ENCODE data around the gene MYO18B.

Gene MYO18B

DNA sequence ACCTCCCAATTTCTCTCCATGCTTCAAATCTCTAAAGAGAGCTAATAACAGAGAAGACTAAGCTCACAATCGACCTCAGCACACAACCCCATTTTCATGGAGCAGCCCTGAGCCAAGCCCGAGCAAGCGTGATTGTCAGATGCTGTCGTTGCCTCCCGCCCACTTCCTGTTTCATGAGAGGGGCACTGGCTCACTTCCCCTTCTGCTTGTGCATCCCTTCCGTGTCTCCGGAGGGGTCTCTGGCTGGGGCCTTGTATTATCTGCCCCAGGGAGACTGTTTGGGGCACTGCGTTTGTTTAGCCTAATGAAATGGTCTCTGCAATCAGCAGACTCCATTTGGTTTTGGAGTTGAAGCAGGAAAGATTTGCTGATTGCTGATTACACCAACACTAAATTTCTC, 246.0 kb downstream of the MYO18B start:
- no peaks in the 10 kb centered on the region for H3K36me3 ChIP-seq (ENCODE audit: low read length)
- peak overlapping the region; percentile 19 for H3K4me2 ChIP-seq (ENCODE audit: low read depth, low read length, poor library complexity, severe bottlenecking)
- H3F3A ChIP-seq (ENCODE audit: insufficient read depth): no peaks in the 10 kb centered on the region
- H4K20me1 ChIP-seq (ENCODE audit: low read depth, low read length): no peaks in the 10 kb centered on the region
- TF ChIP-seq, protein P1, sequence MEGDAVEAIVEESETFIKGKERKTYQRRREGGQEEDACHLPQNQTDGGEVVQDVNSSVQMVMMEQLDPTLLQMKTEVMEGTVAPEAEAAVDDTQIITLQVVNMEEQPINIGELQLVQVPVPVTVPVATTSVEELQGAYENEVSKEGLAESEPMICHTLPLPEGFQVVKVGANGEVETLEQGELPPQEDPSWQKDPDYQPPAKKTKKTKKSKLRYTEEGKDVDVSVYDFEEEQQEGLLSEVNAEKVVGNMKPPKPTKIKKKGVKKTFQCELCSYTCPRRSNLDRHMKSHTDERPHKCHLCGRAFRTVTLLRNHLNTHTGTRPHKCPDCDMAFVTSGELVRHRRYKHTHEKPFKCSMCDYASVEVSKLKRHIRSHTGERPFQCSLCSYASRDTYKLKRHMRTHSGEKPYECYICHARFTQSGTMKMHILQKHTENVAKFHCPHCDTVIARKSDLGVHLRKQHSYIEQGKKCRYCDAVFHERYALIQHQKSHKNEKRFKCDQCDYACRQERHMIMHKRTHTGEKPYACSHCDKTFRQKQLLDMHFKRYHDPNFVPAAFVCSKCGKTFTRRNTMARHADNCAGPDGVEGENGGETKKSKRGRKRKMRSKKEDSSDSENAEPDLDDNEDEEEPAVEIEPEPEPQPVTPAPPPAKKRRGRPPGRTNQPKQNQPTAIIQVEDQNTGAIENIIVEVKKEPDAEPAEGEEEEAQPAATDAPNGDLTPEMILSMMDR (IDR thresholded peaks at IDR 0.05; ENCODE audit: insufficient read depth, low read length, poor library complexity, severe bottlenecking): no peak
- TF ChIP-seq EZH2phosphoT487 (conservative IDR thresholded peaks at IDR 0.05; ENCODE audit: low read length): no peak
- H2AFZ ChIP-seq (ENCODE audit: low read depth, low read length, severe bottlenecking): peak overlapping the region; percentile 82
- no peaks in the 10 kb centered on the region for H3K27me3 ChIP-seq (ENCODE audit: low read length)
- H3K79me2 ChIP-seq (ENCODE audit: insufficient read depth, low read length): no peaks in the 10 kb centered on the region
- no peak overlapping the region for H3K9ac ChIP-seq (ENCODE audit: low read length)
- no peak overlapping the region for H3K4me3 ChIP-seq (ENCODE audit: insufficient read depth, low read length, poor library complexity, severe bottlenecking)
- H3K9me3 ChIP-seq (ENCODE audit: insufficient read depth, low read length): no peaks in the 10 kb centered on the region
- no peaks in the 10 kb centered on the region for H3K9me2 ChIP-seq (replicated peaks; ENCODE audit: insufficient read depth, low read length)
- H3K27ac ChIP-seq (ENCODE audit: low read depth, low read length): no peak overlapping the region

DNA sequence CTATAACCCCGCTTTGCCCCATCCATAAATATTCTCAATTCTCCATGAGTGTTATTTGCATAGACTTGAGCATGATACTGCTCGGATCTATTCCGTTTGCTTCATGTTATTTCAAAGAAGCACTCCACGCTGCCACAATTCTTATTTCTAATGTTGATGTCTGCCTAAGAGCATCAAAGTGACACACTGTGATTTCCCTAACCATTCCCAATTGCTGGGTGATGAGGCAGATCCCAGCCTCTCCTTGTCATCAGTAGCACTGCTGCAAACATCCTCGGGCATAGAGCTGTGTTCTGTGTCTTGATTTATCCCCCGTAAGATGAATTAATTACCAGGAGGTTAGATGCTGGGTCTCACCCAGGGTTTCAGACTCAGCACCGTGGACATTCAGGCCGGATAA, 249.0 kb downstream of the MYO18B start:
- Histone ChIP-seq H3K4me3 (ENCODE audit: insufficient read depth, low read length, poor library complexity, severe bottlenecking) (no peak overlapping the region), H3K36me3 (ENCODE audit: low read length) (no peaks in the 10 kb centered on the region), H3K9me3 (ENCODE audit: insufficient read depth, low read length) (no peaks in the 10 kb centered on the region), H3K27me3 (ENCODE audit: low read length) (no peaks in the 10 kb centered on the region), H2AFZ (ENCODE audit: low read depth, low read length, severe bottlenecking) (no peak overlapping the region), H3K9ac (ENCODE audit: low read length) (no peak overlapping the region), H3K9me2 (replicated peaks; ENCODE audit: insufficient read depth, low read length) (no peaks in the 10 kb centered on the region), H3K79me2 (ENCODE audit: insufficient read depth, low read length) (no peaks in the 10 kb centered on the region), H3K27ac (ENCODE audit: low read depth, low read length) (no peak overlapping the region), H3K4me2 (ENCODE audit: low read depth, low read length, poor library complexity, severe bottlenecking) (no peak overlapping the region), H4K20me1 (ENCODE audit: low read depth, low read length) (no peaks in the 10 kb centered on the region), H3F3A (ENCODE audit: insufficient read depth) (no peaks in the 10 kb centered on the region)
- TF ChIP-seq, protein P1 (IDR thresholded peaks at IDR 0.05; ENCODE audit: insufficient read depth, low read length, poor library complexity, severe bottlenecking): no peak
- no peak for TF ChIP-seq EZH2phosphoT487 (conservative IDR thresholded peaks at IDR 0.05; ENCODE audit: low read length)

DNA sequence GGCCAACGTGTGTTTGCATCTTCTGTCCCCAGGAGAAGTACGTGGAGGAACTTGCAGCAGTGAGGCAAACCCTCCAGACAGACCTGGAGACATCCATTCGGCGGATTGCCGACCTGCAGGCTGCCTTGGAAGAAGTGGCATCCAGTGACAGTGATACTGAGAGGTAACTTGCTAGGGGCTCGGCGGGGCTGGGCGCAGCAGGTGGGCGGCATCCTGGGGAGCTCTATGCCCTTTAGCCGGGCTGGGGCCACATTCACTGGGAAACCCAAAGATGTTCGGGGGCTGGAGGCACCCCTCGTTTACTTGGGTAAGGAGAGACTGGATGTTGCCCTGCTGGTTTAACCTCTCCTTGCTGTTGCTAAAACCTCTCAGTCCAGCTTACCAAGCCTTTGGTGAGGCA, 250.3 kb downstream of the MYO18B start:
- no peaks in the 10 kb centered on the region for H4K20me1 ChIP-seq (ENCODE audit: low read depth, low read length)
- H3K4me3 ChIP-seq (ENCODE audit: insufficient read depth, low read length, poor library complexity, severe bottlenecking): no peak overlapping the region
- TF ChIP-seq, protein P1 (IDR thresholded peaks at IDR 0.05; ENCODE audit: insufficient read depth, low read length, poor library complexity, severe bottlenecking): no peak
- no peak for TF ChIP-seq EZH2phosphoT487 (conservative IDR thresholded peaks at IDR 0.05; ENCODE audit: low read length)
- no peaks in the 10 kb centered on the region for H3F3A ChIP-seq (ENCODE audit: insufficient read depth)
- no peak overlapping the region for H3K4me2 ChIP-seq (ENCODE audit: low read depth, low read length, poor library complexity, severe bottlenecking)
- no peaks in the 10 kb centered on the region for H3K9me3 ChIP-seq (ENCODE audit: insufficient read depth, low read length)
- no peaks in the 10 kb centered on the region for H3K27me3 ChIP-seq (ENCODE audit: low read length)
- H3K79me2 ChIP-seq (ENCODE audit: insufficient read depth, low read length): no peaks in the 10 kb centered on the region
- no peak overlapping the region for H2AFZ ChIP-seq (ENCODE audit: low read depth, low read length, severe bottlenecking)
- H3K27ac ChIP-seq (ENCODE audit: low read depth, low read length): no peak overlapping the region
- no peaks in the 10 kb centered on the region for H3K9me2 ChIP-seq (replicated peaks; ENCODE audit: insufficient read depth, low read length)
- no peak overlapping the region for H3K9ac ChIP-seq (ENCODE audit: low read length)
- no peaks in the 10 kb centered on the region for H3K36me3 ChIP-seq (ENCODE audit: low read length)

All from SU-DHL-6 (cell line).